ENCODE results near the gene LIPM. TPM values are rescaled to one million over a fixed set of nuclear protein-coding genes. Genes with fewer than 3 reads are reported as not detected.

Gene LIPM
- total and polyA plus RNA-seq, 2 donors from 2014 or later: not detected

GRCh38 chr10:88828310-88828709 lies 25.8 kb downstream of the LIPM start:
- H3K36me3 ChIP-seq (ENCODE audit: control insufficient read depth in 2 of 3, insufficient read depth in 3 of 3, low read length in 3 of 3): no peaks in the 10 kb centered on the region
- TF ChIP-seq CTCF (IDR thresholded peaks at IDR 0.05; ENCODE audit: borderline replicate concordance, extremely low read depth, insufficient read depth): no peak
- H3K27ac ChIP-seq (ENCODE audit: low read depth in 2 of 2, low read length in 2 of 2): no peak overlapping the region
- H3K4me3 ChIP-seq (ENCODE audit: low read length in 3 of 3): no peak overlapping the region
- intact Hi-C loops (cut with DNase I): no loop called here
- H3K9me3 ChIP-seq (ENCODE audit: control insufficient read depth in 2 of 3, insufficient read depth in 1 of 3, low read length in 3 of 3): no peaks in the 10 kb centered on the region
- FAIRE-seq: no peak
- H3K4me1 ChIP-seq (ENCODE audit: control insufficient read depth in 2 of 3, insufficient read depth in 2 of 3, low read depth in 1 of 3, low read length in 3 of 3): no peaks in the 10 kb centered on the region
- H3K9ac ChIP-seq (ENCODE audit: low read length in 3 of 3): no peak overlapping the region
- no peak for DNase-seq
- no peaks in the 10 kb centered on the region for H3K27me3 ChIP-seq (ENCODE audit: control insufficient read depth, insufficient read depth, low read length)

GRCh38 chr10:88830643-88831268 lies 28.2 kb downstream of the LIPM start:
- H3K27me3 ChIP-seq (ENCODE audit: control insufficient read depth, insufficient read depth, low read length): no peaks in the 10 kb centered on the region
- H3K27ac ChIP-seq (ENCODE audit: low read depth in 2 of 2, low read length in 2 of 2): no peak overlapping the region
- H3K4me1 ChIP-seq (ENCODE audit: control insufficient read depth in 2 of 3, insufficient read depth in 2 of 3, low read depth in 1 of 3, low read length in 3 of 3): no peaks in the 10 kb centered on the region
- TF ChIP-seq CTCF (IDR thresholded peaks at IDR 0.05; ENCODE audit: borderline replicate concordance, extremely low read depth, insufficient read depth): no peak
- no peaks in the 10 kb centered on the region for H3K36me3 ChIP-seq (ENCODE audit: control insufficient read depth in 2 of 3, insufficient read depth in 3 of 3, low read length in 3 of 3)
- intact Hi-C loops (cut with DNase I): loop anchor here (5.0 kb wide), 1 partner anchor 102 kb away; no protein-coding TSS in a partner anchor
- FAIRE-seq (no peak), DNase-seq (no peak)
- no peaks in the 10 kb centered on the region for H3K9me3 ChIP-seq (ENCODE audit: control insufficient read depth in 2 of 3, insufficient read depth in 1 of 3, low read length in 3 of 3)
- no peak overlapping the region for H3K4me3 ChIP-seq (ENCODE audit: low read length in 3 of 3)
- no peak overlapping the region for H3K9ac ChIP-seq (ENCODE audit: low read length in 3 of 3)

GRCh38 chr10:88831709-88832108 lies 29.2 kb downstream of the LIPM start:
- H3K4me1 ChIP-seq (ENCODE audit: control insufficient read depth in 2 of 3, insufficient read depth in 2 of 3, low read depth in 1 of 3, low read length in 3 of 3): no peaks in the 10 kb centered on the region
- no peak overlapping the region for H3K4me3 ChIP-seq (ENCODE audit: low read length in 3 of 3)
- H3K9ac ChIP-seq (ENCODE audit: low read length in 3 of 3): no peak overlapping the region
- H3K27ac ChIP-seq (ENCODE audit: low read depth in 2 of 2, low read length in 2 of 2): no peak overlapping the region
- DNase-seq (no peak), FAIRE-seq (no peak)
- intact Hi-C loops (cut with DNase I): loop anchor here (5.0 kb wide), 1 partner anchor 101 kb away; no protein-coding TSS in a partner anchor
- no peaks in the 10 kb centered on the region for H3K36me3 ChIP-seq (ENCODE audit: control insufficient read depth in 2 of 3, insufficient read depth in 3 of 3, low read length in 3 of 3)
- no peaks in the 10 kb centered on the region for H3K27me3 ChIP-seq (ENCODE audit: control insufficient read depth, insufficient read depth, low read length)
- no peaks in the 10 kb centered on the region for H3K9me3 ChIP-seq (ENCODE audit: control insufficient read depth in 2 of 3, insufficient read depth in 1 of 3, low read length in 3 of 3)
- no peak for TF ChIP-seq CTCF (IDR thresholded peaks at IDR 0.05; ENCODE audit: borderline replicate concordance, extremely low read depth, insufficient read depth)
